K562 (cell line): Measurements from ENCODE around the gene PLXNA2. TPM values are rescaled to one million over a fixed set of nuclear protein-coding genes. Genes with fewer than 3 reads are reported as not detected.

Source experiments
- ATAC-seq: fragments of 200-7000 bp; cut with Tn5 transposase; 3 replicates; pipeline ENCODE4 v1.9.1; 2020; ENCODE audit warnings: moderate library complexity
- BruUV-seq: library from RNA; stranded (reverse); fragments of 400-500 nt; replicated peaks from 2 replicates; lab custom pipeline; 2021; lab: Mats Ljungman, UMichigan
- CTCF ChIA-PET: fragments of 300-600 bp; formaldehyde crosslinking; extraction: SDS; loops from one replicate; lab custom pipeline; 2021; ENCODE audit warnings: low intra/inter-chr PET ratio; lab: Yijun Ruan, JAX
- POLR2A ChIA-PET: fragments of 300-600, 350-650 bp; sonication (Branson Sonifier 250); formaldehyde crosslinking; extraction: SDS; loops from one replicate; lab custom pipeline; 2021; ENCODE audit warnings: antibody characterized with exemption, inconsistent platforms; lab: Yijun Ruan, JAX
- DNase-seq, 4 experiments: peaks; one replicate each; pipeline versions ENCODE4 v3.0.0 to v3.0.0-alpha.2; 2011 to 2018; ENCODE audit warnings: low spot score in 3 of 4, mixed read lengths in 3 of 4; ENCODE audit errors: extremely low read depth in 1 of 4
- FAIRE-seq: peaks from 2 replicates; lab custom pipeline; 2011; peaks lifted over from hg19 to GRCh38; lab: Jason Lieb, UNC
- H2AFZ ChIP-seq: 2 replicates; pipeline ENCODE4 v1.6.0; 2011; ENCODE audit warnings: low read depth, low read length, control low read depth, inconsistent platforms
- H3K27ac ChIP-seq: fragments of 200-600 bp; 3 replicates; pipeline ENCODE4 v1.8.0; 2011; ENCODE audit warnings: low read depth, mild to moderate bottlenecking, control low read depth, inconsistent platforms, low read length, moderate library complexity, mixed read lengths; ENCODE audit errors: extremely low read depth
- H3K27me3 ChIP-seq, 2 experiments: fragments of 300-600 bp in 1 of 2; 2 replicates in 1 of 2; 3 replicates in 1 of 2; pipeline versions ENCODE4 v1.6.0 to v1.8.0; 2011; ENCODE audit warnings: inconsistent platforms in 2 of 2, low read length in 2 of 2, mild to moderate bottlenecking in 1 of 2, mixed read lengths in 1 of 2, moderate library complexity in 1 of 2; ENCODE audit not compliant: control insufficient read depth in 2 of 2, insufficient read depth in 2 of 2
- H3K36me3 ChIP-seq: fragments of 300-600 bp; 3 replicates; pipeline ENCODE4 v1.8.0; 2011; ENCODE audit warnings: mild to moderate bottlenecking, low read length, inconsistent platforms; ENCODE audit not compliant: control insufficient read depth, insufficient read depth
- H3K4me1 ChIP-seq, 2 experiments: fragments of 200-600 bp in 1 of 2; replicated peaks in 1 of 2; 2 replicates in 1 of 2; 3 replicates in 1 of 2; pipeline versions ENCODE4 v1.5.1 to v1.8.0; 2011; ENCODE audit warnings: inconsistent platforms in 2 of 2, low read length in 2 of 2, mild to moderate bottlenecking in 1 of 2, mixed read lengths in 1 of 2, moderate library complexity in 1 of 2; ENCODE audit not compliant: control insufficient read depth in 2 of 2, insufficient read depth in 2 of 2
- H3K4me2 ChIP-seq: 2 replicates; pipeline ENCODE4 v1.6.1; 2011; ENCODE audit warnings: low read length, control low read depth, inconsistent platforms, mixed read lengths; ENCODE audit not compliant: insufficient read depth
- H3K4me3 ChIP-seq: fragments of 200-600 bp; sonication (generic), shearing (Covaris generic); 2 replicates; pipeline ENCODE4 v1.5.1; 2016; ENCODE audit warnings: control low read depth, inconsistent platforms
- H3K79me2 ChIP-seq: fragments of 200-600 bp; 3 replicates; pipeline ENCODE4 v1.8.0; 2011; ENCODE audit warnings: low read length, inconsistent platforms; ENCODE audit not compliant: control insufficient read depth, insufficient read depth
- H3K9ac ChIP-seq, 2 experiments: 2 replicates each; pipeline versions ENCODE4 v1.6.0 to v1.6.1; 2011; ENCODE audit warnings: low read depth in 2 of 2, low read length in 2 of 2, control low read depth in 1 of 2, inconsistent platforms in 1 of 2, mild to moderate bottlenecking in 1 of 2, mixed read lengths in 1 of 2; ENCODE audit not compliant: insufficient read depth in 1 of 2
- H3K9me1 ChIP-seq: one replicate; pipeline ENCODE4 v1.6.0; 2011; ENCODE audit warnings: inconsistent platforms, mild to moderate bottlenecking, low read length, moderate library complexity; ENCODE audit not compliant: control insufficient read depth, insufficient read depth
- H3K9me3 ChIP-seq: replicated peaks from 2 replicates; pipeline ENCODE4 v1.5.1; 2011; ENCODE audit warnings: low read depth, low read length, inconsistent platforms; ENCODE audit not compliant: control insufficient read depth, insufficient read depth
- H4K20me1 ChIP-seq: replicated peaks from 2 replicates; pipeline ENCODE4 v1.6.1; 2011; ENCODE audit warnings: low read length, inconsistent platforms, mixed read lengths; ENCODE audit not compliant: control insufficient read depth, insufficient read depth
- BCLAF1 ChIP-seq, 2 experiments: fragments of 450-650 bp in 1 of 2; IDR thresholded peaks; 2 replicates each; pipeline ENCODE4 v1.6.1; 2011 to 2017; ENCODE audit warnings: low read depth in 2 of 2, antibody characterized with exemption in 1 of 2, borderline replicate concordance in 1 of 2, low read length in 1 of 2, mild to moderate bottlenecking in 1 of 2, mixed read lengths in 1 of 2; ENCODE audit not compliant: control insufficient read depth in 1 of 2
- BRD9 ChIP-seq: fragments of 450-650 bp; IDR thresholded peaks from 2 replicates; pipeline ENCODE4 v1.6.1; 2018; ENCODE audit warnings: low read depth; ENCODE audit not compliant: partially characterized antibody
- HEY1 ChIP-seq: fragments of 250-450 bp; sonication (Bioruptor Pico); IDR thresholded peaks from 2 replicates; pipeline ENCODE4 v1.5.0; 2020; ENCODE audit warnings: mild to moderate bottlenecking, moderate library complexity, borderline replicate concordance
- NCOA1 ChIP-seq: fragments of 450-650 bp; IDR thresholded peaks from 2 replicates; pipeline ENCODE4 v1.6.1; 2016; ENCODE audit warnings: low read depth
- SP2 ChIP-seq: IDR thresholded peaks from 2 replicates; pipeline ENCODE4 v1.6.1; 2011; ENCODE audit warnings: mild to moderate bottlenecking, low read depth, low read length, moderate library complexity; ENCODE audit not compliant: poor library complexity, severe bottlenecking; ENCODE audit errors: extremely low read depth
- XRCC3 ChIP-seq: fragments of 450-650 bp; IDR thresholded peaks from 2 replicates; pipeline ENCODE4 v1.6.1; 2017; ENCODE audit warnings: mild to moderate bottlenecking, moderate library complexity
- ZC3H11A ChIP-seq: IDR thresholded peaks from 2 replicates; pipeline ENCODE4 v1.6.1; 2012; ENCODE audit warnings: low read depth, low read length, improper control_type of control experiment
- WGBS: fragments of 100-300 bp; shearing (Covaris generic); methylation state at CpG from one replicate; pipeline ENCODE4 v1.1.6; 2016; ENCODE audit warnings: low coverage, mixed read lengths; ENCODE audit not compliant: insufficient coverage; ENCODE audit errors: missing lambda C conversion rate; 5-methylcytosine and 5-hydroxymethylcytosine counted together
- in situ Hi-C: fragments of 300-500 bp; cut with MboI; formaldehyde crosslinking; loops from 4 replicates; pipeline ENCODE4 v1.15.0; 2018; ENCODE audit warnings: inconsistent platforms, mixed read lengths
- intact Hi-C: fragments of 100-400 bp; cut with micrococcal nuclease; formaldehyde crosslinking; loops from 2 replicates; pipeline ENCODE4 v1.14.2; 2022
- polyA plus RNA-seq, 8 experiments: library from polyadenylated mRNA; depleted of rRNA in 4 of 8; stranded (reverse) in 5 of 8; unstranded in 3 of 8; fragments of >200 nt; fragmentation: Nextera tagmentation in 2 of 8; fragmentation: Illumina TruSeq in 1 of 8; extraction: Ambion mirVana in 2 of 8; extraction: Trizol in 1 of 8; gene quantifications; 2 replicates each; pipeline versions ENCODE4 v1.2.1 to v1.2.3, GENCODE V29; 2011 to 2014; ENCODE audit warnings: inconsistent platforms in 1 of 8, missing spikeins in 1 of 8
- total RNA-seq, 7 experiments: library from RNA; depleted of rRNA in 6 of 7; stranded (reverse); fragments of >200 nt in 6 of 7; fragmentation: Illumina TruSeq in 2 of 7; extraction: Trizol in 2 of 7; gene quantifications; 2 replicates each; pipeline versions ENCODE4 v1.2.1 to v1.2.3, GENCODE V29; 2011 to 2021; ENCODE audit warnings: low replicate concordance in 1 of 7

The PLXNA2 gene
- total and polyA plus RNA-seq, 9 of the 15 experiments (the other 6 are each of a cell fraction or from before 2014, with no cell fraction given) = 0.01 to 1.3 (median 0.32) TPM

- DNase-seq (no peak), FAIRE-seq (no peak), ATAC-seq (no peak; the same call in 2 of the 3 replicates)
- Histone ChIP-seq H3K4me3 (no peak overlapping the region), H3K36me3 (no peaks in the 10 kb centered on the region), H3K27ac (no peak overlapping the region), H3K9me1 (no peaks in the 10 kb centered on the region), H3K4me1 (0 out of 5 replicates have a peak, but pooled peaks cover 0 to 2% of the 10 kb centered on the region in 2 experiments), H3K9me3 (no peaks in the 10 kb centered on the region), H2AFZ (no peak overlapping the region), H3K27me3 (peaks cover 50 to 58% of the 10 kb centered on the region in 2 experiments), H4K20me1 (peaks cover 3% of the 10 kb centered on the region; the same call in 1 of the 2 replicates), H3K9ac (no peak overlapping the region), H3K4me2 (no peak overlapping the region), H3K79me2 (no peaks in the 10 kb centered on the region)
- in situ Hi-C loops = no loop called here
- ChIA-PET CTCF (interaction anchor here (0.7 kb wide), 1 partner anchor 614 kb away, joined by 3 read pairs; no protein-coding TSS in a partner anchor), POLR2A (interaction anchor here (1.5 kb wide), 1 partner anchor 29 kb away, joined by 5 read pairs; no protein-coding TSS in a partner anchor)
- no TSS peak for BruUV-seq
- TF ChIP-seq XRCC3 = no peak
- TF ChIP-seq BRD9 = no peak
- no peak for TF ChIP-seq BCLAF1 (IDR thresholded peaks at IDR 0.05; ENCODE audit: borderline replicate concordance in 1 of 2, control insufficient read depth in 1 of 2, low read depth in 2 of 2, low read length in 1 of 2)
- TF ChIP-seq NCOA1 = no peak
- TF ChIP-seq HEY1 (CRISPR knock-in tag) = no peak
- TF ChIP-seq ZC3H11A = no peak
- TF ChIP-seq SP2 = no peak
- under 1% methylated on average over 16 of the region's 16 CpGs for WGBS
- intact Hi-C loops = no loop called here
Measured at GRCh38 chr1:208077232-208078075, 166.7 kb downstream of the PLXNA2 start.
